ENCODE data around the gene PLIN3.

The PLIN3 gene

DNA sequence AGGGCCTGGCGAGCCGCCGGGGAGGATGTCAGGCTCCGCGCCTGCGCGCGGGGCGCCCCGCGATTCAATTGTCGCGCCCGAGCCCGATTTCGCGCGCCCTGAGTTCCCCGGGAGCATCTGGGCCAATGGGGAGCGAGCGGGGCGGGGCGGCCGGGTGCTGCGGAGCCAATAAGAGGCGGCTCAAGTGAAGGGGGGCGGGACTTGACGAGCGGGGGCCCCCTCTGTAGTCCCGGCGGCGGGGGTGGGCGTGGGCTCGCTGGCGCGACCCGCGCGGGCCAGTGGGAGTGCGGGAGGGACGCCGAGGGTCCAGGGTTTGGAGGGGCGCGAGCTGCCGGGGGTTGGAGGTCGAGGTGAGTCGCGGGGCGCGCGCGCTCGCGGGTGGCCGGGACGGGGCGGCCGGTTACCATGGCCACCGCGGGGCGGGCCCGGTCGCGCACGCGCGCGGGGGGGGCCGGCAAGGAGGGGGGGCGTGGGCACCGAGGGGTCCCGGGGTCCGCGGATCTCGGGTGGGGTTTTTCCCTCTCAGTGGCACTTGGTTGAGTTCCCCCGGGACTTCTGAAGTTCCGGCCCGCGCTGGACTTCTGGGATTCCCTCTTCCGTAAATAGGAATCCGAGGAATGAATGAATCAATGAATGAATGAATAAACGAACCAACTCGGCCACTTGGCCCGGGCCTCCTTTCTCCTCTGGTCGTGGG is 42.6 kb upstream of the PLIN3 start (continued):
- no peak for TF ChIP-seq ELK4 (IDR thresholded peaks at IDR 0.05; ENCODE audit: borderline replicate concordance, low read depth, low read length)
- TF ChIP-seq KLF9 (tag by site-specific recombination; IDR thresholded peaks at IDR 0.05; ENCODE audit: low read depth), result 0 out of 2 replicates have a peak, but pooled peaks have one; percentile 50
- TF ChIP-seq, protein P1, sequence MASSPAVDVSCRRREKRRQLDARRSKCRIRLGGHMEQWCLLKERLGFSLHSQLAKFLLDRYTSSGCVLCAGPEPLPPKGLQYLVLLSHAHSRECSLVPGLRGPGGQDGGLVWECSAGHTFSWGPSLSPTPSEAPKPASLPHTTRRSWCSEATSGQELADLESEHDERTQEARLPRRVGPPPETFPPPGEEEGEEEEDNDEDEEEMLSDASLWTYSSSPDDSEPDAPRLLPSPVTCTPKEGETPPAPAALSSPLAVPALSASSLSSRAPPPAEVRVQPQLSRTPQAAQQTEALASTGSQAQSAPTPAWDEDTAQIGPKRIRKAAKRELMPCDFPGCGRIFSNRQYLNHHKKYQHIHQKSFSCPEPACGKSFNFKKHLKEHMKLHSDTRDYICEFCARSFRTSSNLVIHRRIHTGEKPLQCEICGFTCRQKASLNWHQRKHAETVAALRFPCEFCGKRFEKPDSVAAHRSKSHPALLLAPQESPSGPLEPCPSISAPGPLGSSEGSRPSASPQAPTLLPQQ (tag by site-specific recombination; IDR thresholded peaks at IDR 0.05), result no peak
- TF ChIP-seq ZNF138 (tag by site-specific recombination; IDR thresholded peaks at IDR 0.05; ENCODE audit: borderline replicate concordance), result no peak
- peak; percentile 69; the same call in 1 of the 2 replicates for TF ChIP-seq GLIS2 (tag by site-specific recombination; IDR thresholded peaks at IDR 0.05)
- no peak for TF ChIP-seq ZNF114 (tag by site-specific recombination; IDR thresholded peaks at IDR 0.05)
- TF ChIP-seq ZFP3 (tag by site-specific recombination; IDR thresholded peaks at IDR 0.05; ENCODE audit: low read depth), result no peak

DNA sequence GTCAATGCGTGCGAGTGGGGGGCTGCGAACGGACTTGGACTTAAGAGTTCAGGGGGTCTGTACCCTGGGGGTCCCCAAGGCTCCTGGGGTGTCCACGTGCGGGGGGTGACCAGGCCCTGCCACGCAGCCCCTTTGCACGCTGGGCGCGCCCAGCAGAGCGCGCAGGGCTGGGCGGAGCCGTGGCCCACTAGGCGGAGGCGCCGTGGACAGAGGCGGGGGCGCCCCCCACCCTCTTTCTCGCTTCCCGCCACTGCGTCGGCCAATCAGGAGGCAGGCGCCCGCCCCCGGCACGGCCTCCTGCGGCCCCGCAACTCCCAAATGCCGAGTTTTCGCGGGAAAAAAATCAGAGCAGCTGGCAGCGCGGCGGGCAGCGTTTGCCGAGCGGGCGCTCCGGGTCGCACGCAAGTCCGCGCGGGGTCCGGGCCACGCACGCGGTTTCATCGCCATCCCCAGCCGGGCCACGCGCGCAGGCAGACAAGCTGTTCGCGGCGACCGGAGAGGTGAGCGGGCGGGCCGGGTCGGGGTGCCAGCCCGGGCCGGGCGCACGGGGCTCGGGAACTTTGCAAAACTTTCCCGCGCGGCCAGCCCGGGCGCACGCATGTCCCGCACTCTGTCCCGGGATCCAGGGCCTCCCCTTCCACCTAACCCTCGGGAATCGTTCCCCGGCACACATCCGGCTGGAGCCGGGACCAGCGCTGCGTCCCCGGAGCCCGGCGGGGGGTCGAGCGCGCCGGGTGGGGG is 41.9 kb upstream of the PLIN3 start, which contains the start of gene UHRF1:
UHRF1 (plus strand) TSS at position 346 of the 741 bp plus-strand sequence. CDS start 1,385 bp downstream, outside the sequence.
- H3K9me3 ChIP-seq (ENCODE audit: control insufficient read depth, insufficient read depth, low read depth, low read length), result no peaks in the 10 kb centered on the region
- ChIA-PET POLR2A (interaction anchor here (0.6 kb wide), 1 partner anchor 37 kb away, joined by 4 read pairs; no protein-coding TSS in a partner anchor), CTCF (interaction anchor here (0.6 to 1.0 kb wide), 3 partner anchors 34 to 102 kb away, joined by 3 to 4 read pairs (median 4); no protein-coding TSS in a partner anchor)
- H3K36me3 ChIP-seq (ENCODE audit: control insufficient read depth in 2 of 2, insufficient read depth in 1 of 2, low read length in 2 of 2), result peaks cover 14 to 40% of the 10 kb centered on the region in 2 experiments; a peak in 2 of 3 replicates
- H3K27ac ChIP-seq (ENCODE audit: extremely low read depth, low read depth, low read length), result peak within 1 kb of the TSS; percentile 92
- H3K4me3 ChIP-seq (ENCODE audit: low read depth, low read length), result peak within 1 kb of the TSS; percentile 77
- peaks cover 8% of the 10 kb centered on the region for H3K4me1 ChIP-seq (ENCODE audit: control insufficient read depth, insufficient read depth, low read length)
- TF ChIP-seq GLI4 (tag by site-specific recombination; IDR thresholded peaks at IDR 0.05) (no peak), ZNF626 (tag by site-specific recombination; IDR thresholded peaks at IDR 0.05) (no peak), ZNF501 (tag by site-specific recombination; IDR thresholded peaks at IDR 0.05) (no peak), ZNF629 (tag by site-specific recombination; IDR thresholded peaks at IDR 0.05) (no peak; the same call in 1 of the 2 replicates), GFI1B (tag by site-specific recombination; IDR thresholded peaks at IDR 0.05) (peak; percentile 61), ZBTB17 (tag by site-specific recombination; IDR thresholded peaks at IDR 0.05) (0 out of 2 replicates have a peak, but pooled peaks have one; percentile 9), ZNF404 (tag by site-specific recombination; IDR thresholded peaks at IDR 0.05) (no peak), KLF1 (tag by site-specific recombination; IDR thresholded peaks at IDR 0.05) (peak; percentile 81), ZNF521 (tag by site-specific recombination; IDR thresholded peaks at IDR 0.05) (no peak), ZNF19 (tag by site-specific recombination; IDR thresholded peaks at IDR 0.05; ENCODE audit: low read depth) (no peak)
- TF ChIP-seq, protein P2, sequence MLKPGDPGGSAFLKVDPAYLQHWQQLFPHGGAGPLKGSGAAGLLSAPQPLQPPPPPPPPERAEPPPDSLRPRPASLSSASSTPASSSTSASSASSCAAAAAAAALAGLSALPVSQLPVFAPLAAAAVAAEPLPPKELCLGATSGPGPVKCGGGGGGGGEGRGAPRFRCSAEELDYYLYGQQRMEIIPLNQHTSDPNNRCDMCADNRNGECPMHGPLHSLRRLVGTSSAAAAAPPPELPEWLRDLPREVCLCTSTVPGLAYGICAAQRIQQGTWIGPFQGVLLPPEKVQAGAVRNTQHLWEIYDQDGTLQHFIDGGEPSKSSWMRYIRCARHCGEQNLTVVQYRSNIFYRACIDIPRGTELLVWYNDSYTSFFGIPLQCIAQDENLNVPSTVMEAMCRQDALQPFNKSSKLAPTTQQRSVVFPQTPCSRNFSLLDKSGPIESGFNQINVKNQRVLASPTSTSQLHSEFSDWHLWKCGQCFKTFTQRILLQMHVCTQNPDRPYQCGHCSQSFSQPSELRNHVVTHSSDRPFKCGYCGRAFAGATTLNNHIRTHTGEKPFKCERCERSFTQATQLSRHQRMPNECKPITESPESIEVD (tag by site-specific recombination; IDR thresholded peaks at IDR 0.05), result no peak
- TF ChIP-seq, protein P3, sequence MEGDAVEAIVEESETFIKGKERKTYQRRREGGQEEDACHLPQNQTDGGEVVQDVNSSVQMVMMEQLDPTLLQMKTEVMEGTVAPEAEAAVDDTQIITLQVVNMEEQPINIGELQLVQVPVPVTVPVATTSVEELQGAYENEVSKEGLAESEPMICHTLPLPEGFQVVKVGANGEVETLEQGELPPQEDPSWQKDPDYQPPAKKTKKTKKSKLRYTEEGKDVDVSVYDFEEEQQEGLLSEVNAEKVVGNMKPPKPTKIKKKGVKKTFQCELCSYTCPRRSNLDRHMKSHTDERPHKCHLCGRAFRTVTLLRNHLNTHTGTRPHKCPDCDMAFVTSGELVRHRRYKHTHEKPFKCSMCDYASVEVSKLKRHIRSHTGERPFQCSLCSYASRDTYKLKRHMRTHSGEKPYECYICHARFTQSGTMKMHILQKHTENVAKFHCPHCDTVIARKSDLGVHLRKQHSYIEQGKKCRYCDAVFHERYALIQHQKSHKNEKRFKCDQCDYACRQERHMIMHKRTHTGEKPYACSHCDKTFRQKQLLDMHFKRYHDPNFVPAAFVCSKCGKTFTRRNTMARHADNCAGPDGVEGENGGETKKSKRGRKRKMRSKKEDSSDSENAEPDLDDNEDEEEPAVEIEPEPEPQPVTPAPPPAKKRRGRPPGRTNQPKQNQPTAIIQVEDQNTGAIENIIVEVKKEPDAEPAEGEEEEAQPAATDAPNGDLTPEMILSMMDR (tag by site-specific recombination; IDR thresholded peaks at IDR 0.05), result peak; percentile 21; the same call in 1 of the 2 replicates
- TF ChIP-seq, protein P4, sequence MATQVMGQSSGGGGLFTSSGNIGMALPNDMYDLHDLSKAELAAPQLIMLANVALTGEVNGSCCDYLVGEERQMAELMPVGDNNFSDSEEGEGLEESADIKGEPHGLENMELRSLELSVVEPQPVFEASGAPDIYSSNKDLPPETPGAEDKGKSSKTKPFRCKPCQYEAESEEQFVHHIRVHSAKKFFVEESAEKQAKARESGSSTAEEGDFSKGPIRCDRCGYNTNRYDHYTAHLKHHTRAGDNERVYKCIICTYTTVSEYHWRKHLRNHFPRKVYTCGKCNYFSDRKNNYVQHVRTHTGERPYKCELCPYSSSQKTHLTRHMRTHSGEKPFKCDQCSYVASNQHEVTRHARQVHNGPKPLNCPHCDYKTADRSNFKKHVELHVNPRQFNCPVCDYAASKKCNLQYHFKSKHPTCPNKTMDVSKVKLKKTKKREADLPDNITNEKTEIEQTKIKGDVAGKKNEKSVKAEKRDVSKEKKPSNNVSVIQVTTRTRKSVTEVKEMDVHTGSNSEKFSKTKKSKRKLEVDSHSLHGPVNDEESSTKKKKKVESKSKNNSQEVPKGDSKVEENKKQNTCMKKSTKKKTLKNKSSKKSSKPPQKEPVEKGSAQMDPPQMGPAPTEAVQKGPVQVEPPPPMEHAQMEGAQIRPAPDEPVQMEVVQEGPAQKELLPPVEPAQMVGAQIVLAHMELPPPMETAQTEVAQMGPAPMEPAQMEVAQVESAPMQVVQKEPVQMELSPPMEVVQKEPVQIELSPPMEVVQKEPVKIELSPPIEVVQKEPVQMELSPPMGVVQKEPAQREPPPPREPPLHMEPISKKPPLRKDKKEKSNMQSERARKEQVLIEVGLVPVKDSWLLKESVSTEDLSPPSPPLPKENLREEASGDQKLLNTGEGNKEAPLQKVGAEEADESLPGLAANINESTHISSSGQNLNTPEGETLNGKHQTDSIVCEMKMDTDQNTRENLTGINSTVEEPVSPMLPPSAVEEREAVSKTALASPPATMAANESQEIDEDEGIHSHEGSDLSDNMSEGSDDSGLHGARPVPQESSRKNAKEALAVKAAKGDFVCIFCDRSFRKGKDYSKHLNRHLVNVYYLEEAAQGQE (tag by site-specific recombination; IDR thresholded peaks at IDR 0.05), result peak; percentile 37; the same call in 1 of the 2 replicates
